CD14-positive monocyte (primary cell): ENCODE measurements around the gene AP4B1. TPM values are rescaled to one million over a fixed set of nuclear protein-coding genes. Genes with fewer than 3 reads are reported as not detected.

Experiments
- DNase-seq, 3 donors: peaks; one replicate each; pipeline ENCODE4 v3.0.0-alpha.2; 2011 to 2022
- H2AFZ ChIP-seq: 2 replicates; pipeline ENCODE4 v1.6.0; 2012; ENCODE audit warnings: mild to moderate bottlenecking, low read depth, low read length, inconsistent platforms; ENCODE audit not compliant: insufficient read depth, poor library complexity, severe bottlenecking
- H3K27ac ChIP-seq, 2 donors: 1 replicate in 1 of 2; 2 replicates in 1 of 2; pipeline ENCODE4 v1.5.1; 2012 to 2013; ENCODE audit warnings: low read length in 2 of 2, control low read depth in 1 of 2, inconsistent platforms in 1 of 2, low read depth in 1 of 2, mild to moderate bottlenecking in 1 of 2
- H3K27me3 ChIP-seq, 2 donors: one replicate each; pipeline versions ENCODE4 v1.6.0 to v1.6.1; 2011 to 2013; ENCODE audit warnings: low read length in 2 of 2; ENCODE audit not compliant: control insufficient read depth in 2 of 2, insufficient read depth in 2 of 2
- H3K36me3 ChIP-seq, 2 donors: replicated peaks in 1 of 2; 1 replicate in 1 of 2; 2 replicates in 1 of 2; pipeline versions ENCODE4 v1.5.1 to v1.6.1; 2012 to 2013; ENCODE audit warnings: low read length in 2 of 2, control low read depth in 1 of 2, inconsistent platforms in 1 of 2, mild to moderate bottlenecking in 1 of 2; ENCODE audit not compliant: insufficient read depth in 2 of 2, control insufficient read depth in 1 of 2
- H3K4me1 ChIP-seq, 2 donors: 1 replicate in 1 of 2; 2 replicates in 1 of 2; pipeline versions ENCODE4 v1.5.1 to v1.6.1; 2012 to 2013; ENCODE audit warnings: low read length in 2 of 2, control low read depth in 1 of 2, inconsistent platforms in 1 of 2, mild to moderate bottlenecking in 1 of 2, moderate library complexity in 1 of 2; ENCODE audit not compliant: insufficient read depth in 2 of 2, control insufficient read depth in 1 of 2
- H3K4me2 ChIP-seq: replicated peaks from 2 replicates; pipeline ENCODE3; 2012; ENCODE audit warnings: low read length, moderate library complexity, mild to moderate bottlenecking; ENCODE audit not compliant: poor library complexity, severe bottlenecking; ENCODE audit errors: extremely low read depth
- H3K4me3 ChIP-seq, 3 experiments: fragments of 200-600 bp in 1 of 3; sonication (generic) in 1 of 3; replicated peaks in 1 of 3; 1 replicate in 2 of 3; 2 replicates in 1 of 3; pipeline ENCODE4 v1.5.1; 2011 to 2013; ENCODE audit warnings: low read length in 3 of 3, mild to moderate bottlenecking in 3 of 3, control low read depth in 2 of 3, low read depth in 2 of 3, inconsistent platforms in 1 of 3, moderate library complexity in 1 of 3
- H3K79me2 ChIP-seq: 2 replicates; pipeline ENCODE4 v1.6.0; 2012; ENCODE audit warnings: mild to moderate bottlenecking, control low read depth, inconsistent platforms, low read length, moderate library complexity; ENCODE audit not compliant: insufficient read depth
- H3K9ac ChIP-seq: 2 replicates; pipeline ENCODE4 v1.6.0; 2017; ENCODE audit warnings: low read length, mild to moderate bottlenecking; ENCODE audit not compliant: insufficient read depth, poor library complexity, severe bottlenecking
- H3K9me3 ChIP-seq, 2 donors: replicated peaks in 1 of 2; 1 replicate in 1 of 2; 2 replicates in 1 of 2; pipeline versions ENCODE4 v1.5.1 to v1.6.1; 2012 to 2013; ENCODE audit warnings: low read length in 2 of 2, control low read depth in 1 of 2; ENCODE audit not compliant: control insufficient read depth in 1 of 2, insufficient read depth in 1 of 2
- H4K20me1 ChIP-seq: 2 replicates; pipeline ENCODE4 v1.6.0; 2012; ENCODE audit warnings: mild to moderate bottlenecking, low read length, control low read depth, moderate library complexity; ENCODE audit not compliant: insufficient read depth
- H3K27ac Mint-ChIP-seq, 7 donors: one replicate each; pipeline ENCODE4 v1.8.0; 2020; ENCODE audit warnings: mild to moderate bottlenecking in 7 of 7, mixed read lengths in 7 of 7, moderate library complexity in 6 of 7, inconsistent platforms in 2 of 7
- H3K27me3 Mint-ChIP-seq, 3 donors: one replicate each; pipeline ENCODE4 v1.8.0; 2021 to 2022; ENCODE audit warnings: low read depth in 3 of 3, mild to moderate bottlenecking in 3 of 3, mixed read lengths in 3 of 3, moderate library complexity in 3 of 3, inconsistent platforms in 1 of 3
- H3K36me3 Mint-ChIP-seq, 2 donors: one replicate each; pipeline ENCODE4 v1.8.0; 2020; ENCODE audit warnings: mixed read lengths in 2 of 2, inconsistent platforms in 1 of 2, mild to moderate bottlenecking in 1 of 2
- H3K4me1 Mint-ChIP-seq: one replicate; pipeline ENCODE4 v1.8.0; 2020; ENCODE audit warnings: mild to moderate bottlenecking, mixed read lengths
- H3K4me3 Mint-ChIP-seq, 2 donors: one replicate each; pipeline ENCODE4 v1.8.0; 2020; ENCODE audit warnings: mild to moderate bottlenecking in 2 of 2, mixed read lengths in 2 of 2, moderate library complexity in 1 of 2
- H3K9me3 Mint-ChIP-seq, 7 donors: one replicate each; pipeline ENCODE4 v1.8.0; 2020 to 2022; ENCODE audit warnings: mixed read lengths in 7 of 7, mild to moderate bottlenecking in 6 of 7, moderate library complexity in 6 of 7, inconsistent platforms in 2 of 7
- CTCF ChIP-seq: fragments of 200-600 bp; IDR thresholded peaks from one replicate; pipeline ENCODE4 v1.8.0; 2022; ENCODE audit warnings: antibody characterized with exemption, mild to moderate bottlenecking
- WGBS: methylation state at CpG from one replicate; pipeline ENCODE4 v1.1.5; 2013; ENCODE audit warnings: missing lambda C conversion rate; ENCODE audit not compliant: insufficient coverage; 5-methylcytosine and 5-hydroxymethylcytosine counted together
- intact Hi-C, 2 donors: fragments of 100-400 bp; cut with micrococcal nuclease; formaldehyde crosslinking; loops; one replicate each; pipeline versions ENCODE4 v1.15.0 to v1.15.1; 2023
- polyA plus RNA-seq, 3 donors: library from polyadenylated mRNA; depleted of rRNA in 1 of 3; unstranded in 2 of 3; stranded (reverse) in 1 of 3; fragments of 300-500 nt in 2 of 3; fragments of >200 nt in 1 of 3; fragmentation: Illumina TruSeq in 2 of 3; gene quantifications; 1 replicate in 2 of 3; 2 replicates in 1 of 3; pipeline ENCODE4 v1.2.3, GENCODE V29; 2012 to 2021

The AP4B1 gene
- polyA plus RNA-seq, 3 donors: 3.5 to 46.3 (median 6.1) TPM

- Mint-ChIP-seq H3K4me1 (peaks cover 25% of the 10 kb centered on the region), H3K4me3 (no peak overlapping the region), H3K27me3 (peaks cover 0 to 1% (median 0%) of the 10 kb centered on the region in 3 donors), H3K36me3 (peaks cover 56 to 74% of the 10 kb centered on the region in 2 donors), H3K9me3 (peaks cover 7 to 17% (median 12%) of the 10 kb centered on the region in 7 donors), H3K27ac (peak overlapping the region in 1 of 7 donors; percentile 4)
- Histone ChIP-seq H3K4me2 (no peak overlapping the region), H3K27ac (no peak overlapping the region), H4K20me1 (no peaks in the 10 kb centered on the region), H3K4me1 (peaks cover 17 to 20% of the 10 kb centered on the region in 2 donors), H3K36me3 (peaks cover 39 to 72% of the 10 kb centered on the region in 2 donors), H3K9me3 (peaks cover 0 to 4% of the 10 kb centered on the region in 2 donors), H2AFZ (no peak overlapping the region), H3K4me3 (no peak overlapping the region), H3K79me2 (peaks cover 2% of the 10 kb centered on the region), H3K27me3 (no peaks in the 10 kb centered on the region), H3K9ac (no peak overlapping the region)
- intact Hi-C loops: loop anchor here in 1 of 2 donors (5.0 kb wide), 1 partner anchor 41 kb away; the partner anchor contains the start of gene BCL2L15
- TF ChIP-seq CTCF: no peak
- WGBS: no CpG with 5 or more reads among the region's 2 CpGs
- DNase-seq: no peak
Measured at GRCh38 chr1:113846391-113847035, 58.1 kb downstream of the AP4B1 start.

Other genes with a start within 250 kb of the AP4B1 start
- 10 to 100 TPM in 2 of 3 donors, 1 to 10 TPM in 1; 6.7 to 12.2 (median 11.1) TPM for gene PHTF1, start 145.3 kb downstream of the AP4B1 start, polyA plus RNA-seq
- gene RSBN1, start 92.3 kb downstream of the AP4B1 start, polyA plus RNA-seq: 1 to 10 TPM; 6.5 to 9.0 (median 8.9) TPM
- gene PTPN22, start 33.1 kb downstream of the AP4B1 start, polyA plus RNA-seq: 10 to 100 TPM in 2 of 3 donors, 1 to 10 TPM in 1; 9.7 to 43.7 (median 29.7) TPM
- gene BCL2L15, start 17.2 kb downstream of the AP4B1 start, polyA plus RNA-seq: under 1 TPM in 1 of 3 donors, not detected in 2; 0.73 TPM
- 1 to 10 TPM; 3.0 to 5.7 (median 4.5) TPM for gene DCLRE1B, start 527 bp upstream of the AP4B1 start, polyA plus RNA-seq
- 10 to 100 TPM; 10.1 to 57.2 (median 14.8) TPM for gene HIPK1, start 24.5 kb upstream of the AP4B1 start, polyA plus RNA-seq
- gene OLFML3, start 74.7 kb upstream of the AP4B1 start, polyA plus RNA-seq: under 1 TPM; 0.08 to 0.37 (median 0.28) TPM
- under 1 TPM in 1 of 3 donors, not detected in 2; 0.01 TPM for gene SYT6, start 249.1 kb upstream of the AP4B1 start, polyA plus RNA-seq